ACHN (cell line): ENCODE results near the gene DDX10.
"Not testable (repeated sequence)": the region's sequence is repeated elsewhere in the genome, so short reads cannot be mapped to it uniquely, and the experiment has no call there.

Experiments used
- DNase-seq: peaks from one replicate; pipeline ENCODE4 v3.0.0-alpha.2; 2015
- in situ Hi-C: cut with HindIII; loops from 2 replicates; pipeline ENCODE4 v1.10.0; 2017; ENCODE audit warnings: low sequenced_read_pairs, low pct_ligation_motif_present, low pct_unique_long_range_greater_than_20kb

DDX10 gene

GRCh38 chr11:108698844-108699642 lies 34.2 kb downstream of the DDX10 start:
- in situ Hi-C loops: no loop called here

GRCh38 chr11:108703916-108704315 lies 39.0 kb downstream of the DDX10 start:
- in situ Hi-C loops: no loop called here
- no peak for DNase-seq

More at GRCh38 chr11:108698844-108699642, 34.2 kb downstream of the DDX10 start:
- no peak for DNase-seq

- in situ Hi-C loops: no loop called here
- DNase-seq: no peak
Observed at GRCh38 chr11:108705061-108705460, 40.2 kb downstream of the DDX10 start.

GRCh38 chr11:108708173-108708572 lies 43.3 kb downstream of the DDX10 start:
- DNase-seq: no peak
- in situ Hi-C loops: no loop called here

- no peak for DNase-seq
- in situ Hi-C loops: no loop called here
Observed at GRCh38 chr11:108709741-108710140, 44.9 kb downstream of the DDX10 start.

- in situ Hi-C loops: no loop called here
- no peak for DNase-seq
Observed at GRCh38 chr11:108713076-108713790, 48.4 kb downstream of the DDX10 start.

GRCh38 chr11:108715239-108715638 lies 50.4 kb downstream of the DDX10 start:
- in situ Hi-C loops: no loop called here
- no peak for DNase-seq

- in situ Hi-C loops: no loop called here
- DNase-seq: no peak
Observed at GRCh38 chr11:108718466-108718865, 53.6 kb downstream of the DDX10 start.

- in situ Hi-C loops: no loop called here
- DNase-seq: no peak
Observed at GRCh38 chr11:108724974-108725689, 60.3 kb downstream of the DDX10 start.

GRCh38 chr11:108726077-108726800 lies 61.4 kb downstream of the DDX10 start:
- in situ Hi-C loops: no loop called here
- no peak for DNase-seq

- in situ Hi-C loops: no loop called here
- DNase-seq: no peak
Observed at GRCh38 chr11:108727665-108728064, 62.8 kb downstream of the DDX10 start.

- in situ Hi-C loops: no loop called here
Observed at GRCh38 chr11:108729227-108729871, 64.5 kb downstream of the DDX10 start.

GRCh38 chr11:108732395-108732794 lies 67.5 kb downstream of the DDX10 start:
- in situ Hi-C loops: no loop called here
- DNase-seq: no peak

More at GRCh38 chr11:108729227-108729871, 64.5 kb downstream of the DDX10 start:
- DNase-seq: no peak

GRCh38 chr11:108733479-108734116 lies 68.7 kb downstream of the DDX10 start:
- in situ Hi-C loops: no loop called here
- no peak for DNase-seq

GRCh38 chr11:108734283-108734682 lies 69.4 kb downstream of the DDX10 start:
- no peak for DNase-seq
- in situ Hi-C loops: no loop called here

- DNase-seq: peak; percentile 30
- in situ Hi-C loops: no loop called here
Observed at GRCh38 chr11:108734956-108735559, 70.2 kb downstream of the DDX10 start.

GRCh38 chr11:108740132-108740531 lies 75.3 kb downstream of the DDX10 start:
- in situ Hi-C loops, DNase-seq: not testable (repeated sequence)
